NT2/D1 (cell line): ENCODE data around the gene LPP.

Source experiments
- DNase-seq: peaks from one replicate; pipeline ENCODE4 v3.0.0-alpha.2; 2011; ENCODE audit warnings: low read depth, low spot score
- H3K27me3 ChIP-seq: 2 replicates; pipeline ENCODE4 v1.6.0; 2011; ENCODE audit warnings: mild to moderate bottlenecking; ENCODE audit not compliant: insufficient read length, insufficient read depth
- H3K36me3 ChIP-seq: 2 replicates; pipeline ENCODE4 v1.6.1; 2011; ENCODE audit warnings: mild to moderate bottlenecking, low read length, mixed read lengths; ENCODE audit not compliant: insufficient read depth, insufficient read length
- H3K4me1 ChIP-seq: 2 replicates; pipeline ENCODE4 v1.5.1; 2011; ENCODE audit not compliant: insufficient read depth, insufficient read length
- H3K4me3 ChIP-seq: 2 replicates; pipeline ENCODE4 v1.5.1; 2011; ENCODE audit warnings: low read depth; ENCODE audit not compliant: insufficient read length
- H3K9ac ChIP-seq: 2 replicates; pipeline ENCODE4 v1.6.0; 2011; ENCODE audit warnings: low read depth; ENCODE audit not compliant: insufficient read length
- H3K9me3 ChIP-seq: 2 replicates; pipeline ENCODE4 v1.5.1; 2011; ENCODE audit warnings: mild to moderate bottlenecking, low read length; ENCODE audit not compliant: insufficient read depth
- SUZ12 ChIP-seq: IDR thresholded peaks from 2 replicates; pipeline ENCODE4 v1.6.1; 2011; ENCODE audit not compliant: insufficient read length, insufficient read depth; ENCODE audit errors: extremely low read depth
- YY1 ChIP-seq: IDR thresholded peaks from 2 replicates; pipeline ENCODE4 v1.6.1; 2011; ENCODE audit not compliant: insufficient read length, insufficient read depth
- ZNF274 ChIP-seq: IDR thresholded peaks from 2 replicates; pipeline ENCODE4 v1.6.1; 2011; ENCODE audit warnings: mild to moderate bottlenecking, low read depth, low read length

Gene LPP

GRCh38 chr3:188407158-188407880 lies 253.4 kb downstream of the LPP start:
- DNase-seq: no peak
- TF ChIP-seq YY1 (no peak), ZNF274 (no peak), SUZ12 (no peak)
- no peaks in the 10 kb centered on the region for H3K4me1 ChIP-seq
- H3K4me3 ChIP-seq: no peak overlapping the region
- no peak overlapping the region for H3K9ac ChIP-seq
- peaks cover 23% of the 10 kb centered on the region for H3K36me3 ChIP-seq
- no peaks in the 10 kb centered on the region for H3K27me3 ChIP-seq
- H3K9me3 ChIP-seq: no peaks in the 10 kb centered on the region

- TF ChIP-seq ZNF274 (no peak), SUZ12 (no peak), YY1 (no peak)
- H3K36me3 ChIP-seq: peaks cover 28% of the 10 kb centered on the region
Observed at GRCh38 chr3:188408831-188409230, 254.9 kb downstream of the LPP start.

GRCh38 chr3:188411750-188412149 lies 257.8 kb downstream of the LPP start:
- no peak overlapping the region for H3K9ac ChIP-seq
- no peaks in the 10 kb centered on the region for H3K9me3 ChIP-seq
- DNase-seq: no peak
- no peak for TF ChIP-seq YY1
- TF ChIP-seq SUZ12: no peak
- TF ChIP-seq ZNF274: no peak
- no peaks in the 10 kb centered on the region for H3K27me3 ChIP-seq
- H3K4me3 ChIP-seq: no peak overlapping the region
- no peaks in the 10 kb centered on the region for H3K4me1 ChIP-seq
- H3K36me3 ChIP-seq: peaks cover 18% of the 10 kb centered on the region

More at GRCh38 chr3:188408831-188409230, 254.9 kb downstream of the LPP start:
- Histone ChIP-seq H3K9me3 (no peaks in the 10 kb centered on the region), H3K9ac (no peak overlapping the region), H3K4me3 (no peak overlapping the region), H3K27me3 (no peaks in the 10 kb centered on the region), H3K4me1 (no peaks in the 10 kb centered on the region)
- DNase-seq: no peak

- TF ChIP-seq SUZ12 (no peak), YY1 (no peak), ZNF274 (no peak)
- DNase-seq: no peak
- no peaks in the 10 kb centered on the region; the same call in 1 of the 2 replicates for H3K9me3 ChIP-seq
- H3K9ac ChIP-seq: no peak overlapping the region
- H3K4me1 ChIP-seq: no peaks in the 10 kb centered on the region
- H3K36me3 ChIP-seq: peaks cover 5% of the 10 kb centered on the region
- H3K4me3 ChIP-seq: no peak overlapping the region
- H3K27me3 ChIP-seq: no peaks in the 10 kb centered on the region
Observed at GRCh38 chr3:188415196-188415595, 261.2 kb downstream of the LPP start.

GRCh38 chr3:188416041-188416440 lies 262.1 kb downstream of the LPP start:
- TF ChIP-seq SUZ12: no peak
- TF ChIP-seq YY1: no peak
- TF ChIP-seq ZNF274: no peak
- Histone ChIP-seq H3K9me3 (no peaks in the 10 kb centered on the region; the same call in 1 of the 2 replicates), H3K27me3 (no peaks in the 10 kb centered on the region), H3K4me3 (no peak overlapping the region), H3K4me1 (no peaks in the 10 kb centered on the region), H3K9ac (no peak overlapping the region), H3K36me3 (peaks cover 5% of the 10 kb centered on the region)
- no peak for DNase-seq

- Histone ChIP-seq H3K4me1 (no peaks in the 10 kb centered on the region), H3K9me3 (no peaks in the 10 kb centered on the region; the same call in 1 of the 2 replicates), H3K9ac (no peak overlapping the region), H3K4me3 (no peak overlapping the region), H3K27me3 (no peaks in the 10 kb centered on the region), H3K36me3 (peaks cover 8% of the 10 kb centered on the region)
- no peak for TF ChIP-seq ZNF274
- no peak for TF ChIP-seq YY1
- TF ChIP-seq SUZ12: no peak
- DNase-seq: no peak
Observed at GRCh38 chr3:188417271-188417696, 263.3 kb downstream of the LPP start.

GRCh38 chr3:188417766-188418165 lies 263.8 kb downstream of the LPP start:
- Histone ChIP-seq H3K4me1 (no peaks in the 10 kb centered on the region), H3K4me3 (no peak overlapping the region), H3K36me3 (peaks cover 8% of the 10 kb centered on the region), H3K27me3 (no peaks in the 10 kb centered on the region), H3K9me3 (no peaks in the 10 kb centered on the region; the same call in 1 of the 2 replicates), H3K9ac (no peak overlapping the region)
- no peak for DNase-seq
- TF ChIP-seq SUZ12: no peak
- TF ChIP-seq YY1: no peak
- no peak for TF ChIP-seq ZNF274
